Amygdala (tissue), 56 donors: ENCODE data around the gene TBC1D9.

Source experiments
- DNase-seq, 56 donors: peaks; one replicate each; lab custom pipeline; 2025; lab: John Stamatoyannopoulos, UW

TBC1D9 gene

DNA sequence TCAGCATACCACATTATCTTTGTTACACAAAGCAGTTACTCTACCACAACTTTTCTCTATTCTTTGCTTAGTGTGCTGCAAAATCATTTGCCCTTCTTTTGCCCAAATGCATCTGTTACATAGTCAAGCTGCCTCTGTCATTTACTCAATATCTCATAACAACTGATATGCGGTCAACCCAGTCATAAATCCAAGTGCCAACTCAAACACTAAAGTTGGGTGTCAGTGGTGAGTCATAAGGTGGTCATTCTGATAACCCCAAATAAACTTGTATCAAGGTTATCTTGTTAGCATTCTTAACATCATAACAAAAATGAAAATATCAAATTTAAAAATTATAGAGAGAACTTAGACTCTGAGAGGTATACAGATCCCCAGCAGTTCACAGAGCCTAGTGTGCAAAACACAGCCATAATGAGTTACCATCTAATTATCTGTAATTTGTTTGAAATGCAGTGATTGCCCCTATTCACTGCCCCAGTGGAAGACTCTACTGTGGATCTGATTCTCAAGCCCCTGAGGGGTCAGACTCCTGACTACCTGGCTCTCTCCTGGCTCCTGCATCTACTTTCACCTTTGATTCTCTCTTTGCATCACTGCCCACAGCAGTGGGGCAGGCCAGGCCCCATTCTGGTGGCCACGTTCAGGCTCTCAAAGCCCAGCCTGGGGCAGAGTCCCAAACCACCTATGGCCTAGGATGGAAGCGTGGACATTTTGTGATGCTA, 29.2 kb downstream of the TBC1D9 start:
- DNase-seq, result no peak

DNA sequence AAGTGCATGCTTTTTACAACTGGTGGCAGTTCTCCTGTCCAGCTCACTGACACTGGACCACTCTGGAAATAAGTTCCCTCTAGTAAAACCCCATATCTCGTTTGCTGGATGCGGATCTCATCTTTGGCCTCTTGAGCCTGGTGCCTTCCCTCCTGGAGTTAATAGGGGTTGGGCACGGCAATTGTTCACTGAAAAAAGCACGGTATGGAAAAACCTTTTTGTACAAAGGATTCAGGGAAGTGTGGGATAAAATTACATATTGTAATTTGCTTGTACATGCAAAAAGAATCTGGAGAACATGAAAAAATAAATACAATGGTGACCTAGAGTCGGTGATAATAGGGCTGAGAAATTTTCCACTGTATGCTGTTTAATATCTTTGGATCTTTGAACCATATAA, 30.6 kb downstream of the TBC1D9 start:
- no peak for DNase-seq

DNA sequence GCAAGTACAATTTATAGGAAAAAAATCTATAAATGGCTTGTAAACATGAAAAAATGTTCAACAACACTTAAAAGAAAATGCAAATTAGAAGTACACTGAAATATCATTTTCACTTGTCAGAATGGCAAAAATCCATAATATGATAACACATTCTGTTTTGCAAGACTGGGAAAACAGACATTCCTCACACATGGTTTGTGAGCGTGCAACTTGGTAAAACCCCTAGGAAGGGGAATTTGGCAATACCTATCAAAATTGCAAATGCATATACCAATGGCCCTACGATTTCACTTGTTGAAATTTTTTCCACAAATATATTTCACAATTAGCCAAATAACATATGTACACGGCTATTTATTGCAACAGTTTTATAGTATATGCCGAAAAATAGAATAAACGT, 31.4 kb downstream of the TBC1D9 start:
- DNase-seq, result no peak

DNA sequence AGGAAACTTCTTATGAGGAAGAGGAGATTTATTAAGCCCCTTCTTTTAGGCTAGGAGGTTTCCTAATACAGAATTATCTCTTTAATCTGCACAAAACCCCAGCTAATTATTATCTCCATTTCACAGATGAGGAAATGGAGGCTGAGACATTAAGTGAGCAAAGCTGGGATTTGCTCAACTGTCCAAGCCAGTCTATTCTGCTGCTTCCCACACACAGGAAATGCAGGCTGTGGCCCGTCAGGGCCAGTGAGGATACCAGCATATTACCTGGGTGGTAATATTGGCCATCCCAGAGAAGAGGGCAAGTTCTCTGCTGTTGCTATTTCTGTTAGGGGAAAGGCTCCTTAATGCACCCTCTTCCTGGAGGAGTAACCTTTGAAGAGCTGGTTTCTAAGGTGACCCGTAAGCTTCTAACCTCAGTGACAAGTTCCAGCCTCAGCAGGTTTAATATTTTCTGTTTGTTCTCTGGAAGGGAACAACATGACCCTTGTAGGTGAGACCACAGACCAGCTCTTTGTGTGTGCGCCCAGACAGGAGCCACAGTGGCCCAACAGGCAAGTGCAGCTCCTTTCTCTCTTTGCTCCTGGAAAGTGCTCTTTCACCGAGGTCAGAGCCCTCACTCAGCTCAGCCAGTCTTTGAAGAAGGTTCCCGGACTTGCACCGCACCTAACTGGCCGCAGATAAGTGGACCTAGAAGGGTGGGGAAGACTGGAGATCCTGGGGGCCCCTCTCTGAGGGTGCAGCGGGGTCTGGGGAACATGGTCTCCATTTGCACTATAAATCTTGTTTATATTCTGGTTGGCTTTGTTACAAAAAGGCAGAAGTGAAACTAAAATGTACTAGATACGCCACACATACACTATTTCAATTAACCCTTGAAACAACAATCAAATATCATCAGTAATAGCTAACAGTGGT, 35.5 kb downstream of the TBC1D9 start:
- no peak for DNase-seq

DNA sequence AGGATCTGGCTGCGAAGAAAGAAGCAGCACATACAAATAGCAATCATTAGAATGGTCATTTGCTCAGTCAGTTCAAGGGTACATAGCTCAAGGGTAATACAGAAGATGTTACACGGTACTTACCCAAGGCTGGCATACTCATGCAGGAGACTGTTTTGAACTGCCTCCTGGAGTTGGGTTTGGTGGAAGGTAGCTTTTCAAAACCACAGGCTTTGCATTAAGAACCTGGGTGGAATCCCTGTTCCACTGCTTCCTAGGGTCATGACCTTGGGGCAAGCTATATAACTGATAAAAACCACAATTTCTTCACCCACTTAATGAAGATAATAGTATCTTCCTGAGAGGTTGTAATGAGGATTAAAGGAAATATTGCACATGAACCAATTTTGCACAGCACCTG, 36.5 kb downstream of the TBC1D9 start:
- DNase-seq, result no peak

DNA sequence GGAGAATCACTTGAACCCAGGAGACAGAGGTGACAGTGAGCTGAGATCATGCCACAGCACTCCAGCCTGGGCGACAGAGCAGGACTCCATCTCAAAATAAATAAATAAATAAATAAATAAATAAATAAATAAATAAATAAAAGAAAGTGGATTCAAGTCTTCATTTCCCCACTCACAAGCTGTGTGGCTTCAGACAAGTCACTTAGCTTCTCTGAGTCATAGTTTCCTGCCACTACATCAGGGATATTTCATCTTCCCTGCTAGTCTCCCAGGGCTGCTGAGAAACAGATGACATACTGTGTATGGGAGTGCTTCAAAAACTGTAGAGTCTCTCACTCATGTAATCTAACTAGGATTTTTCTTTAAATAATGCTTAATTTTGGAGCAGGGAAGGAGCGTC, 37.2 kb downstream of the TBC1D9 start:
- no peak for DNase-seq

DNA sequence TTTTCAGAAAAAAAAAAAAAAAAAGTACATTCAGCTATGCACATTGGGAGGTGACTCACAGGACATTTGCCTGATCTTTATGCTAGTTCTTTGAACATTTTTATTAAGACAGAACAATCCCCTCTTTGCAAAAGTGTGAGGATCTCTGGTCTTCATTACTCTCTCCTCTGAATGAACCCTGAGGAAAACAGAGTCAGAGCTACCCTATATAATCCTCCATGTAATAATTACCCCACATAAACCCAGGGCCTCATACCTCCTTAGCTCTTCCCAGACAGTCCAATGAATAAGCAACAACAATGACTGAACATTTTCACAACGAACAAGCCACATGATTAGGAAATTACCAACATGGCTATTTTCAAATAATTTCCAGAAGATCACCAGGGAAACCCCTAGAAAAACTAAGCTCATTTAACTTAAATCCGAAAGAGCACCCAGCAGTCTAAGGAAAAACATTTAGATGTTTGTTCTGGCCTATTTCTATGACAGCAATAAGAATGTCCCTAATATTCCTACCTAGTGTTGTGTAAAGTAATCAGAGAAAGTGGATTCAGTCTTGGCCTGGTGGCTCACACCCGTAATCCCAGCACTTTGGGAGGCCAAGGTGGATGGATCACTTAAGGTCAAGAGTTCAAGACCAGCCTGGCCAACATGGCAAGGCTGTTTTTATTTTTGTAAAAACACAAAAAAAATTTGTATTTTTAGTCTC, 37.8 kb downstream of the TBC1D9 start:
- DNase-seq, result no peak

DNA sequence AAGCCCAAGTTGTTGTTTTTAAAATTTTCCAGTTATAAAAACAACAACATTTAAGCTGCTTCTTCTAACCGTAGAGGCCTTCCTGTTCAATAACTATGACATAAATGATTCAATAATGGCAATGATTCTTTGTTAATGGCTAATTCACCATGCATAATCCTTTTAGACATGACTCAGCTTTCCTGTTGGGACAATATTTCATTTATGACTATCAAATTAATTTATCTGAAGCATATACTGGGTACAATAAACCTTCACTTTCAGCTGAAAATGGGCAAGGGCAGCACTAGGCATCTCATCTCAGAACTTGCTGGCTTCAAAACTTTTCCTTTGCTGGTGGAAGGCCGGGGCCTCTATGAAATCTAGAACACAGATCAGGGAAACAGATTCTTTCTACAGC, 38.9 kb downstream of the TBC1D9 start:
- DNase-seq, result no peak

DNA sequence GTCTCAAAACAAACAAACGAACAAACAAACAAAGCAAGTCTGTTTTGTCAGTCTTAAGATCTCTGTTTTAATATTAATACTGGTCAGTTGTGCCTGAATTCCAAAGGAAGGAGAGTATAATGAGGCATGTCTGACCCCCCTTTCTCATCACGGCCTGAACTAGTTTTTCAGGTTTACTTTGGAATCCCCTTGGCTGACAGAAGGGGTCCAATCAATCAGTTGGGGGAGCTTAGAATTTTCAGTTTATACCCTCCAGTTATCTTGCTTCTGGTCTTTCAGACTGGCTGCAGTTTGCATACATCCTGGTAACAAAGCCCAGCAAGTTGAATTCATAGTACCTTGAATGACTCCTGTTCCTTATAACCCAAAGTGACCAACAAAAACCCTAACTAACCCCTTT, 41.1 kb downstream of the TBC1D9 start:
- DNase-seq, result no peak

DNA sequence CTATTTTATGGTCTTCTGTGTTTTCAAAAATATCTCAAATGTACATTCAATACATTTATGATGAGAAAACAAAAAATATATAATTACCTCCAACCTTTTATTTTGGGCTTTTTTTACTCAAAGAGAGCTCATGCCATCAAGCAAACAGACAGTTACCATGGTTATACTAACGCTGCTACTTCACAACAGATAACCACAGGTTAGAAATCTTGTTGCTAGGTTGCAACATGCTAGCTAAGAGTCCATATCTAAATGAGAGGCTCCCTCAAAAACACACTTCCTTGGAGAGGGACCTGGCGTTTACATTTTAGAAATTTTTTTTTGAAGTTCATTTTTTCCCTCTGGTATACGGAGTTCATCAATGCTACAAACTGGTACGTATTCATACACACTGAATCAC, 44.3 kb downstream of the TBC1D9 start:
- no peak for DNase-seq

DNA sequence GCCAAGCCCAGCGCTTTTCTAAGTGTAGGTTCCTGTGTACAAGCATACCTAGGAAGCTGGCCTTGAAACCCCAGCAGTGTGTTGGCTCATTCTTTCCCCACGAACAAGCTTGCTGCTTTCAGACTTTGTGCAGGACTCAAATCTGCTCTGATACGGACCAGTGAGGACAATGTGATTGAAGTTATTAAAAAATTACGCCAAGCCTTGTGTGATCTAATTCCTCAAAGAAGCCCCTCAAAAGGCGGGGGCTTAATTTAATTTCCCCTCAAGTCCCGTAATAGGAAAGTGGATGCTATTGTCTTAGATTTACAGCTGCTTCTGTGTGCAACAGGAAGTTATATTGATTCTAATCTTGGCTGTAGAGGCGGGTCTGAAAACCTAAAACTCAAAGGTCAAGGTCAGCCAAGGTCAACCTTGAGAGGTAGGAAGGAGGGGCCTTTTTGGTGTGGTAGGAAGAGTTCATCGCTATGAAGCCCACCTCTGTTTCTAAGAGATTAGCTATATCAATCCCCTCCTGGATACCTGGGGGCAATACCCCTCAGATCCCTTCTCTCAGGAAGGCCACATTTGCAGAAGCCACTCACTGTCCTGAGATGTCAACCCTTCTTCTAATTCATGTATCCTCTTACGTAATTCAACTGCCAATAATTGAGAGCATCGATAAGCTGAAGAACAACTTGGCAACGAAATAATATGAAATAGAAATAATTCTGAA, 45.1 kb downstream of the TBC1D9 start:
- no peak for DNase-seq

DNA sequence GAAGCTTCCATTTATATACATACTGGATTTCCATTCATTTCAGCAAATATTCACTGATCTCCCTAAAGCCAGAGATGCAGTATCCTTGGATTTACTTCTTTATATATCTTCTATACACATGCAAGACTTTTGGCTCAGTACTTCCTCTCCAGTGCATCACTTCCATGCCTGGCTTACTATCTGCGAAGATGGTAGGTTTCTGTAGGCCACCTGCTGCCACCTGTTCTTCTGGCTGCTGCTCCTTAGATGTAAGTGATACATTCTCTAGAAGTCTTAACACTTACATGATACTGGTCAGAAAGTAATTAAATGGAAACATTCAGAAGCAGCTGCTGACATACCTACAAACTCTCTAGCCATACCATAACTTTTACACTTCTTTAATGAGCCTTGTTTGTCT, 48.9 kb downstream of the TBC1D9 start:
- DNase-seq, result no peak

DNA sequence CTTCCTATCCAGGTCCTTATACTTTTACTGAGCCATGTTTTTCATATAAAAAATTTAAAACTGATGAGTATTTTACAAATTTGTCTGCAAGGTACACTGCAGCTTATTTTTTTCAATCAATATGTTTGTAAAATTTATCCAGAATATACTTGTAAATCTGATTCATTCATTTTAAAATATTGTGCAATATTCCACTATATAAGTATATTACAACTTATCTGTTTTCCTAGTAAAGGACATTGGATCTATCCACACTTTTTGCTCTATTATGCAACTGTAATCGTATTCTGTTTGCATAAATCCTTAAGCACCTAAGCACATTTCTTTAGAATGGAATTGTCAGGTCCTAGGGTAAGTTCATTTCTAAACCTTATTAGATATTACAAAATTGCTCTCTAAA, 49.5 kb downstream of the TBC1D9 start:
- DNase-seq, result no peak

DNA sequence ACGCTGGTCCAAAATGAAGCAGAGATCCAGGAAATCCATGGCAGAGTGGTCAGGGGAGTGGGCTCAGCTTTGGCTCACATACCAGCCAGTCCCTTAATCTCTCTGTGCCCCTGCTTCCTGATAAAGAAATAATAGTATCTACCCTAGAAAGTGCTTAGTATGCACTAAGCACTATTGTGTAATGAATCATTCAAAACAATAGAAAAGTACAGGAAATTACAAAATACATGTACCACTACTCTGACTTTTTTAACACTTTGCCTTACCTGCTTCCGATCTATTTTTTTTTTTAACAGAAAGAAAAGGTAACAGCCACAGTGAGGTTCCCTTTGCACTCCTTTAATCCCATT, 49.9 kb downstream of the TBC1D9 start:
- DNase-seq, result no peak

DNA sequence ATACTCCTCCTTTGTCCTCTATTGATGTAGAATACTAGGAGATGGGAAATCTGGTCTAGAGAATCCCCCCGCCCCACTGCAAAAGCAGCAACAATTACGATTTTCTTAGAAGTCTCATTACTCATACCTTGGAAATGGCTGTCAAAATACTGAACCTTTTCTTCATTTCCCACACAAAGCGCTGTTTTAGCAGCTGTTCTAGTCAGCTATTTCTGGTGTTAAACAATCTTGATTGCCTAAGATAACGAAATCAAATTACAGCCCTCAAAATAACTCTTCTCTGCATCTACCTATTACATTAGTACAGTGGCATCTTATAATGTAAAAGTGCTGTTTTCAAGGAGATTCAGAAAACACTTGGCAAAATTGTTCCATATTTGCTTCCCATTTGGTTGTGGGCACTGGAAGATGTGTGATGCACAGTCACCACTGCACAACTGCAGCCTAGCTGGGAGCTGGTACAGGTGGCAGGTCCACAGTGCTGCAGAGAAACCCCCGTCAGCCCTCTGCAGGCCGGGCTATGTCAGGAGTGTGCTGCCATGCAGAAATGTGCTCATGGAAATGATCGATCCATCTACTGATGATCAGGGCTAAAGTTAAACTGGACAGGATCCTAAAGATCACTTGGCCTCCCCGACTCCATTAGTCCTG, 50.4 kb downstream of the TBC1D9 start:
- no peak for DNase-seq

DNA sequence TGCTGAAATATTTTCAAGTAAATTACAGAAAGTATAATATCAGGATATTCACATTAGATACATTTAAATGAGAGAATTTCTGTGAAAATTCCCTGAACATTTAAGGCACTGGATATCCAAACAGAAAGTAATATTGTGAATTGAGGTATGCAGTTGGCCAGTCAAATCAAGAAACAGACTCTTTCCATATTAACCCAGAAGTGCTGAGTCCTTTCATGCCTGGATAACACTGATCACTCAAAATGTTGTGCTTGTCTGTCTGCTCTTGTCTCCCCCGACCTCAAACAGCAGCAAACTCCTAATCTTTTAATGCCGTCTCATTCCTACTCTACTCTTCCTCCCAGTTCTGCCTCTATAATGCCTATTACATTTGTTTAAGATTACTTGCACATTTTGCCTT, 51.2 kb downstream of the TBC1D9 start:
- no peak for DNase-seq

DNA sequence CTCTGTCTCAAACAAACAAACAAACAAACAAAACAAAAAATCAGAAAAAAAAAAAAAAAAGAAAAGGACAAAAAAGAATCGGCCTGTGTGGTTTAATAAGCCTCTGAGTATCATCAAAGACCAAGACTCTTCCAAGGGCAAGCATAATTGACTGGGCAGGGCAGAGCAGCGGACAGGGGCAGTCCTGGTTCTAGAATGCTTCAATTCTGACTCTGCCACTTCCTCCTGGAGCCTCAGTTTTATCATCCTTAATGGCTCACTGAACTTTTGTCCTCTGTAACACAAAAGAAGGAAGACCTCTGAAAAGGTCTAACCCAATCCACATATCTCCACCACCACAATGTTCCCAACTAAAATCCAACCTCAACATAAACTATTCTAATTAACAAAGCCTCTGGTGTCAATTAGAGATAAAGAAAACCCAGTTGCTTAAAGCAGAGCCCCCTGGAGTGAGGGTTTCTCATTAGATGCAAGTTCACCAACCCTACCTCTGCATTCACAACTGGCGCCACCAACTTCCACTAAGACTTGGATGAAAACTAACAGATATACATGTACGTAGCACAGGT, 51.7 kb downstream of the TBC1D9 start:
- no peak for DNase-seq

DNA sequence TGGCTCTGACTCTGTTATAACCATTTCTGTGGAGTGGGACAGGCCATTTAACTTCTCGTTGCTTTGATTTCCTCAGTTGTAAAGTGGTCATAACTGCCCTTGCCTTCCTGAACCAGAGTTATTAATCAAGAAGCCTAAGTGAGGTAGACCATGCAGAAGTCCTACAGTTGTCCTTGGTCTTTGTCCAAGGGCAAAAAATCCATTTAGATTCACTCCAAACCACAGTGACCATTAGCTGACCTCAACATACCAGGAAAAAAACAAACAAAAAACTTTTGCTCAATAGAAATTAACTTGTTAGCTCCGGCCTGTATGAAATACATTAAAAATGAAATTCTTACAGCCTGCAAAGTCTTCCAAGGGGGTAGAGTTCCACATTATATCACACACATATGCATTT, 52.7 kb downstream of the TBC1D9 start:
- DNase-seq, result no peak

DNA sequence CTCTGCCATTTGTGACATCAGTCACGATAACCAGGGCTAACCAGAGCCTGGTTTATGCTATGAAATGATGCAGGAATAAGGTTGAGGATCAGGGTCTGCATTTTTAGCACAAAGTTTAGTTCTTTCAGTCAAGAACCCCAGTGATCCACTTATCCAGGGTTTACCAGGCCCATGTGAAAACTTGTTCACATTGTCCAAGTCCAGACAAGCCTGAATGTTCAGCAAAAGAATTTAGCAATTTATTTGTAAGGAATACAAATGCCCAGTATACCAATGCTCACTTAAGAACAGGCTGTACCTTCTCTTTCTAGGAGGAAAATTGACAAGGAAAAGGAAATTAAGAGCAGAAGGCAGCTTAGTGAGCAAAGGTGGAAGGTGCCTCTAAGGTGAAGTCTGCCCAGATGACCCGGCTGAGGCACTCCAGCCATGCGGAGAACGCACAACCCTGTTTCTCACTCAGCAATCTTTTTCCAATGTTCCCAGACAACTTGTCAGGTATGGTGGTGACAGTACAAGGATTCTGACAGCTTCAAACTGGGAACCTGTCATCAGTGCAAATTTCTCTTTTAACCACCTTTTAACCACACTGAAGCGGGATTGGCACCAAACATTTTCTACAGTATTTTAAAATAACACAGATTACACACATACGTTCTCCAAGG, 54.0 kb downstream of the TBC1D9 start:
- DNase-seq, result no peak
